Measurements from ENCODE around the gene NR1D1. TPM values are rescaled to one million over a fixed set of nuclear protein-coding genes. Genes with fewer than 3 reads are reported as not detected.

The NR1D1 gene
- total RNA-seq, 2 experiments from 2014 or later, result 6.0 to 6.5 TPM

DNA sequence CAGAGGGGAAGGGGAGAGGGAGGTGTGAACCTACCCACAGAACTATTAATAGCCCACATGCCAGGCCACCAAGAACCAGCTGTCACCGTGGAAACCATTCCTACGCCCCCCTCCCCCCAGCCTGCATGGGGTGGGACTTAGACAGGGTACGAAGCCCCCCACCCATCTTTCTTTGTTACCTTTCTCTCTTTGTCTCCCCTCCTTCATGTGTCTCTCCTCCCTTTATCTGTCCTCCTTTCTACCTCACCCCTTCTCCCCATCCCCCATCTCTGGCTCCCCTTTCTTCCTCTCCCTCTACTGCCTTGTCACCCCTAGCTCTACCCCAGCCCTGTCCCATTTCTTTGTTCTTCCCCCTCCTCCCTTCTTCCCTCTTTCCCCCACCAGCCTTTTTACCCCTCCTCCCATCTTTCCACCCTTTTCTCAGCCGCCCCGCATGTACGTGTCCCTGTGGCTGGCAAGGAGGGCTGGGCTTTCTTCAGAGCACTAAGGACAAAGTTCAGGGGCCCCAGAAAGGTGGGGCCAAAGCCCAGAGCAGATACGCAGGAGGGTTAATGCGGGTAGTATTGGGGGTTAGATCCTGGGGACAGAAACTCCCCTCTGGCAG lies 29.6 kb downstream of the NR1D1 start:
- ATAC-seq, result no peak
- TF ChIP-seq CTCF (IDR thresholded peaks at IDR 0.05), result no peak
- CTCF ChIA-PET, result interaction anchor here (0.8 to 3.7 kb wide), 3 partner anchors 11 to 15 kb away, joined by 3 to 25 read pairs (median 3); no protein-coding TSS in a partner anchor
- no peaks in the 10 kb centered on the region for H3K9me3 Mint-ChIP-seq
- H3K27me3 Mint-ChIP-seq, result no peaks in the 10 kb centered on the region
- peak overlapping the region; percentile 96 for H3K27ac Mint-ChIP-seq
- peak overlapping the region; percentile 78 for H3K4me3 Mint-ChIP-seq
- no peak for DNase-seq
- intact Hi-C loops (cut with micrococcal nuclease), result no loop called here
- no peaks in the 10 kb centered on the region for H3K36me3 Mint-ChIP-seq (ENCODE audit: low read depth)
- POLR2A ChIA-PET, result interaction anchor here (1.0 kb wide), 1 partner anchor 15 kb away, joined by 3 read pairs; no protein-coding TSS in a partner anchor
- H3K4me1 Mint-ChIP-seq (ENCODE audit: low read depth), result peaks cover 73% of the 10 kb centered on the region

GRCh38 chr17:40069751-40070708 lies 30.4 kb downstream of the NR1D1 start:
- Mint-ChIP-seq H3K27ac (peak overlapping the region; percentile 96), H3K9me3 (no peaks in the 10 kb centered on the region), H3K4me3 (peak overlapping the region; percentile 78), H3K4me1 (ENCODE audit: low read depth) (peaks cover 71% of the 10 kb centered on the region), H3K36me3 (ENCODE audit: low read depth) (no peaks in the 10 kb centered on the region), H3K27me3 (no peaks in the 10 kb centered on the region)
- peak; percentile 50 for TF ChIP-seq CTCF (IDR thresholded peaks at IDR 0.05)
- CTCF ChIA-PET, result interaction anchor here (0.9 to 3.7 kb wide), 11 partner anchors 16 to 53 kb away, joined by 3 to 25 read pairs (median 5); partner anchors contain the start of genes MED24 and NR1D1
- POLR2A ChIA-PET, result interaction anchor here (0.5 to 2.5 kb wide), 8 partner anchors 10 to 123 kb away, joined by 3 to 7 read pairs (median 4); no protein-coding TSS in a partner anchor
- intact Hi-C loops (cut with micrococcal nuclease), result no loop called here
- DNase-seq (peak; percentile 72), ATAC-seq (peak; percentile 60)

DNA sequence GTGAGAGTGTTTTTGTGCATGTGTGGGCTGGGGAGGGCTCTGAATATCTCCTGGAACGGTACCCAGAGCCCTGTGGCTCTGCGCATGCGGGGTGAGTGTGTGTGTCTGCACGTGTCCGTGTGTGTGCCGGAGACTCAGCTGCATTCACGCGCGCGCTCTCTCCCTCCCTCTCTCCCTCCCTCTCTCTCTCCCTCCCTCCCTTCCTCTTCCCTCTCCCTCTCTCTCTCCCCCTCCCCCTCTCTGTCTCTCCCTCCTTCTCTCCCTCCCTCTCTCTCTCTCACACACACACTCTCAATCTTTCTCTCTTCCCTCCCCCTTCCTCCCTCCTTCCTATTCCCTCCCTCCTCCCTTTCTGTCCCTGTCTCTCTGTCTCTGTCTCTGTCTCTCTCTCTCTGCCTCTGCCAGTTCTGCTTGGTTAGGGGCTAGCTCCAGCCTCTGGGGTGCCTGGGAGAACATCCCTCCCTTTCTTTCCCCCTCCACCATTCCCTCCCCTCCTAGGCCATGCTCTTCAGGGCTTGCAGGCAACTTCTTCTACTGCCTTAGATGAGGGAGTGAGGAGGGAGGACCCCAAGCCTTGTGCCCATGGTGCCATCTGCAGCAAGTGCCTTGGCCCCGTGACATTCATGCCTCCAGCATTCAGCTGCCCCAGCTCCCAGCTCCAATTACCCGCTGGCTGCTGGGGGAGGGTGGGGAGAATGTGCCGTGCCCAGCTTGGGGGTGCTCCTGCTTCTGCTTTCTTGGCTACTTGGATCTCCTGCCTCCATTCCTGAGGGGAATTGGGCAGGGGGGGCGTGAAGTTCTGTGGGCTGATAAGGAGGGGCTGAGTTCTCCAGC lies 31.3 kb downstream of the NR1D1 start:
- intact Hi-C loops (cut with micrococcal nuclease), result no loop called here
- peak overlapping the region; percentile 78 for H3K4me3 Mint-ChIP-seq
- ChIA-PET POLR2A (interaction anchor here (0.5 to 2.5 kb wide), 11 partner anchors 9 to 618 kb away, joined by 3 to 7 read pairs (median 3); partner anchors contain the start of gene MED1), CTCF (interaction anchor here (0.9 to 3.7 kb wide), 11 partner anchors 15 to 54 kb away, joined by 3 to 25 read pairs (median 5); partner anchors contain the start of genes MED24 and NR1D1)
- peaks cover 79% of the 10 kb centered on the region for H3K4me1 Mint-ChIP-seq (ENCODE audit: low read depth)
- H3K36me3 Mint-ChIP-seq (ENCODE audit: low read depth), result no peaks in the 10 kb centered on the region
- ATAC-seq (peak; percentile 66), DNase-seq (peak; percentile 90)
- H3K9me3 Mint-ChIP-seq, result no peaks in the 10 kb centered on the region
- peak overlapping the region; percentile 96 for H3K27ac Mint-ChIP-seq
- no peaks in the 10 kb centered on the region for H3K27me3 Mint-ChIP-seq
- TF ChIP-seq CTCF (IDR thresholded peaks at IDR 0.05), result no peak

DNA sequence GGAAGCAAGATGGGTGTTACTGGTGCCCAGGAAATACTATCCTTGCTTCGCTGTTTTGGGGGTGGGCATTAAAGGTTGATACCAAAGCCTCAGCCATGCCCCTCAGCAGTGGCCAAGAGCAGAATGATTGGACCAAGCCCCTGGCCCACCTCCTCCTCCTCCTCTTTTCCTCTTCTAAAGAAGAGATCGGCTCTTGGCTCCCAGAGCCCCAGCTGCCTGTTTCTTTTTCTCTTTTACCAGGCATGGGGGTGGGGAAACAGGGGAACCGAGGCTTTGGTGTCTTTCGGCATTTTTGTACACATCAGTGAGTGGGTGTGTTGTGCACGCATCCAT lies 31.8 kb downstream of the NR1D1 start:
- no peak for ATAC-seq
- CTCF ChIA-PET, result interaction anchor here (1.0 to 3.7 kb wide), 5 partner anchors 15 to 44 kb away, joined by 9 to 25 read pairs (median 9); partner anchors contain the start of gene MED24

More for the DNA sequence above, 31.8 kb downstream of the NR1D1 start:
- TF ChIP-seq CTCF (IDR thresholded peaks at IDR 0.05), result no peak
- Mint-ChIP-seq H3K4me1 (ENCODE audit: low read depth) (peaks cover 81% of the 10 kb centered on the region), H3K9me3 (no peaks in the 10 kb centered on the region), H3K4me3 (peak overlapping the region; percentile 78), H3K27me3 (no peaks in the 10 kb centered on the region), H3K36me3 (ENCODE audit: low read depth) (no peaks in the 10 kb centered on the region), H3K27ac (peak overlapping the region; percentile 96)
- intact Hi-C loops (cut with micrococcal nuclease), result no loop called here
- no peak for DNase-seq
- POLR2A ChIA-PET, result interaction anchor here (0.9 to 2.5 kb wide), 5 partner anchors 9 to 617 kb away, joined by 3 to 7 read pairs (median 3); partner anchors contain the start of gene MED1
